CD4-positive, alpha-beta T cell (primary cell): ENCODE measurements around the gene PRF1. TPM values are rescaled to one million over a fixed set of nuclear protein-coding genes. Genes with fewer than 3 reads are reported as not detected.

Source experiments
- ATAC-seq: fragments of 200-7000 bp; cut with Tn5 transposase; one replicate; pipeline ENCODE4 v1.10.0; 2022; ENCODE audit warnings: mild to moderate bottlenecking; ENCODE audit not compliant: poor library complexity
- CTCF ChIA-PET: fragments of 350-600 bp; sonication (Branson Sonifier 250); formaldehyde crosslinking; loops from one replicate; lab custom pipeline; 2021; ENCODE audit warnings: antibody characterized with exemption, inconsistent platforms; lab: Charles Lee
- POLR2A ChIA-PET: fragments of 350-600 bp; sonication (Branson Sonifier 250); formaldehyde crosslinking; loops from one replicate; lab custom pipeline; 2021; ENCODE audit warnings: antibody characterized with exemption, inconsistent platforms; lab: Charles Lee
- DNase-seq, 14 experiments: peaks; one replicate each; pipeline ENCODE4 v3.0.0-alpha.2; 2013 to 2020; ENCODE audit warnings: mixed read lengths in 2 of 14
- H3K27ac ChIP-seq, 2 donors: one replicate each; pipeline versions ENCODE4 v1.5.1 to v1.7.0; 2013; ENCODE audit warnings: low read length in 2 of 2, low read depth in 1 of 2, mild to moderate bottlenecking in 1 of 2
- H3K27me3 ChIP-seq, 2 experiments: 1 replicate in 1 of 2; 2 replicates in 1 of 2; pipeline versions ENCODE4 v1.6.1 to v1.7.0; 2013; ENCODE audit warnings: low read length in 2 of 2, control low read depth in 1 of 2, mild to moderate bottlenecking in 1 of 2, moderate library complexity in 1 of 2; ENCODE audit not compliant: insufficient read depth in 2 of 2, control insufficient read depth in 1 of 2
- H3K36me3 ChIP-seq: one replicate; pipeline ENCODE4 v1.6.1; 2013; ENCODE audit warnings: low read length, control low read depth; ENCODE audit not compliant: insufficient read depth
- H3K4me1 ChIP-seq: one replicate; pipeline ENCODE4 v1.6.1; 2013; ENCODE audit warnings: low read length, control low read depth; ENCODE audit not compliant: insufficient read depth
- H3K4me3 ChIP-seq: one replicate; pipeline ENCODE4 v1.5.1; 2013; ENCODE audit warnings: mild to moderate bottlenecking, low read length, moderate library complexity
- H3K9me3 ChIP-seq, 2 experiments: 1 replicate in 1 of 2; 2 replicates in 1 of 2; pipeline versions ENCODE4 v1.6.1 to v1.7.0; 2013; ENCODE audit warnings: low read length in 2 of 2, mild to moderate bottlenecking in 2 of 2, control low read depth in 1 of 2, moderate library complexity in 1 of 2; ENCODE audit not compliant: control insufficient read depth in 1 of 2, insufficient read depth in 1 of 2
- H3K27ac Mint-ChIP-seq: one replicate; pipeline ENCODE4 v1.8.0; 2020; ENCODE audit warnings: mixed read lengths
- H3K27me3 Mint-ChIP-seq: one replicate; pipeline ENCODE4 v1.8.0; 2021; ENCODE audit warnings: mixed read lengths
- H3K36me3 Mint-ChIP-seq: one replicate; pipeline ENCODE4 v1.8.0; 2021; ENCODE audit warnings: low read depth, mixed read lengths
- H3K4me1 Mint-ChIP-seq: one replicate; pipeline ENCODE4 v1.8.0; 2021; ENCODE audit warnings: low read depth, mixed read lengths
- H3K4me3 Mint-ChIP-seq: one replicate; pipeline ENCODE4 v1.8.0; 2020; ENCODE audit warnings: mild to moderate bottlenecking, mixed read lengths
- H3K9me3 Mint-ChIP-seq: one replicate; pipeline ENCODE4 v1.8.0; 2020; ENCODE audit warnings: mixed read lengths
- intact Hi-C, 2 experiments: fragments of 100-400 bp; cut with DNase I in 1 of 2; cut with micrococcal nuclease in 1 of 2; formaldehyde crosslinking; loops; one replicate each; pipeline versions ENCODE4 v1.15.1 to v1.9.0; 2023 to 2025; cut with DNase I, micrococcal nuclease
- total RNA-seq, 174 experiments: library from RNA in 2 of 174; stranded (reverse) in 2 of 174; gene quantifications; one replicate each; pipeline ENCODE4 v1.2.3 and lab custom pipeline; 2021 to 2026
- TF ChIP-seq, protein P1 (sequence below): fragments of 200-600 bp; IDR thresholded peaks from one replicate; pipeline ENCODE4 v1.8.0; 2022; ENCODE audit warnings: antibody characterized with exemption, mild to moderate bottlenecking

Gene PRF1
- total RNA-seq, 2 experiments from 2014 or later = 7.4 to 9.4 TPM

DNA sequence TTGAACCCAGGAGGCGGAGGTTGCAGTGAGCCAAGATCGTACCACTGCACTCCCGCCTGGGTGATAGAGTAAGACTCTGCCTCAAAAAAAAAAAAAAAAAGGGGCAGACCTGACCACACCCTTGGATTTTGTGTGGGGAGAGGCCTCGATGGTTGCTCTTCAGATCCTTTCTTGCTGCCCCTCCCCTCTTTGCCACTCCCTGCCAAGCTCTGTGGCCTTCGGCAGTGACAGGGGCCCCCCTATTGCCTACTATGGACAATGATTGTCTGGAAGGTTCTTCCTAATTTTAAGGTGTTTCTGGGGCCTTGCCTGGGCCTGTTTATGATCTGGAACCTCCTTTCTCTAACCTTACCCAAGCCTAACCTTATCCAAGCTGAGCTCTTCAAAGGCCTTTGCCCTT lies 795 bp downstream of the PRF1 start:
- TF ChIP-seq, protein P1, sequence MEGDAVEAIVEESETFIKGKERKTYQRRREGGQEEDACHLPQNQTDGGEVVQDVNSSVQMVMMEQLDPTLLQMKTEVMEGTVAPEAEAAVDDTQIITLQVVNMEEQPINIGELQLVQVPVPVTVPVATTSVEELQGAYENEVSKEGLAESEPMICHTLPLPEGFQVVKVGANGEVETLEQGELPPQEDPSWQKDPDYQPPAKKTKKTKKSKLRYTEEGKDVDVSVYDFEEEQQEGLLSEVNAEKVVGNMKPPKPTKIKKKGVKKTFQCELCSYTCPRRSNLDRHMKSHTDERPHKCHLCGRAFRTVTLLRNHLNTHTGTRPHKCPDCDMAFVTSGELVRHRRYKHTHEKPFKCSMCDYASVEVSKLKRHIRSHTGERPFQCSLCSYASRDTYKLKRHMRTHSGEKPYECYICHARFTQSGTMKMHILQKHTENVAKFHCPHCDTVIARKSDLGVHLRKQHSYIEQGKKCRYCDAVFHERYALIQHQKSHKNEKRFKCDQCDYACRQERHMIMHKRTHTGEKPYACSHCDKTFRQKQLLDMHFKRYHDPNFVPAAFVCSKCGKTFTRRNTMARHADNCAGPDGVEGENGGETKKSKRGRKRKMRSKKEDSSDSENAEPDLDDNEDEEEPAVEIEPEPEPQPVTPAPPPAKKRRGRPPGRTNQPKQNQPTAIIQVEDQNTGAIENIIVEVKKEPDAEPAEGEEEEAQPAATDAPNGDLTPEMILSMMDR = no peak
- Histone ChIP-seq H3K27me3 (no peaks in the 10 kb centered on the region), H3K4me3 (peak overlapping the region; percentile 76), H3K27ac (peak overlapping the region; percentile 4 to 73), H3K4me1 (peaks cover 68% of the 10 kb centered on the region), H3K36me3 (peaks cover 39% of the 10 kb centered on the region), H3K9me3 (no peaks in the 10 kb centered on the region)
- peak overlapping the region; percentile 90 for H3K27ac Mint-ChIP-seq
- H3K9me3 Mint-ChIP-seq = no peaks in the 10 kb centered on the region
- CTCF ChIA-PET = interaction anchor here (1.8 kb wide), 1 partner anchor 43 kb away, joined by 5 read pairs; no protein-coding TSS in a partner anchor
- H3K4me3 Mint-ChIP-seq = peak overlapping the region; percentile 99
- POLR2A ChIA-PET = interaction anchor here (0.8 to 1.7 kb wide), 4 partner anchors 8 to 331 kb away, joined by 3 to 7 read pairs (median 5); no protein-coding TSS in a partner anchor
- ATAC-seq = no peak
- H3K4me1 Mint-ChIP-seq = peaks cover 34% of the 10 kb centered on the region
- DNase-seq = peak in 1 of 14 experiments; percentile 55
- intact Hi-C loops = no loop called here
- H3K27me3 Mint-ChIP-seq = no peaks in the 10 kb centered on the region
- peaks cover 39% of the 10 kb centered on the region for H3K36me3 Mint-ChIP-seq

DNA sequence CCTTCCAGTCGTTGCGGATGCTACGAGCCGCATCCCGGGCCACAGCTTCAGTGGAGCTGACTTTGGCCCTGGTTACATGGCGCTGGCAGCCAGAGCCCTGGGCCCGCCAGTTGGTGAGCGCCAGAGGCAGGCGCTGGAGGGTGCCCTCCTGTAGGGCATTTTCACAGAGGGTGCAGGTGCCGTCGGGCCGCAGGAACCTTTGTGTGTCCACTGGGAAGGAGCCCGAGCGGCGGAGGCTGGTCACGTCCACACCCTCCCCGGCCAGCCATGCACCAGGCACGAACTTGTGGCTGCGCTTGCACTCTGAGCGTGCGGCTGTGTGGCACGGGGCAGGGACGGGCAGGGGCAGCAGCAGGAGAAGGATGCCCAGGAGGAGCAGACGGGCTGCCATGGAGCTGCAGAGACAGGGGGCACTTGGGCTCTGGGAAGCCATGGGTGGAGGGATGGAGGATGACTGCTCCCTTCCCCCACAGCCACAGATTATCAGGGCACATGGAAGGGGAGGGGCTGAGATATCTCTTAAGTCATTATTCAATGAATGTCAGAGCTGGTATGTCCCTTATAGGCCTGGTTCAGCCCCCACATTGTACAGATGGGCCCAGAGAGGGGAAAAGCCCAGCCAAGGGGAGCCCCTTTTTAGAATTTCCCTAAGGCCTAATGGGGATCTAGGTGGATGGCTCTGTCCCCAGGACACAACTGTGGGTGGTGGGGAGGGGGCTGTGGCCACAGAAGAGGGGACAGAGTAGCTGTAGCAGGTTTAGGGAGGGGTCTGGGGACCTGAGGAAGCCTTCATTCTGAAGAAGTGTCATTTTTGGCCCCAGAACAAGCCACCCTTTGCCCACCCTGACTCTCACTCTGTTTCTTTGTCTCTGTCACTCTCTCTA lies 1.8 kb downstream of the PRF1 start:
- intact Hi-C loops = no loop called here
- H3K27ac ChIP-seq = no peak overlapping the region

GRCh38 chr10:70599791-70600190 lies 2.8 kb downstream of the PRF1 start:
- ChIA-PET POLR2A (no interaction called here), CTCF (no interaction called here)
- Histone ChIP-seq H3K4me1 (peaks cover 77% of the 10 kb centered on the region), H3K27ac (no peak overlapping the region), H3K4me3 (peak overlapping the region; percentile 13), H3K9me3 (no peaks in the 10 kb centered on the region), H3K36me3 (peaks cover 45% of the 10 kb centered on the region), H3K27me3 (no peaks in the 10 kb centered on the region)
- Mint-ChIP-seq H3K27ac (no peak overlapping the region), H3K9me3 (no peaks in the 10 kb centered on the region), H3K36me3 (peaks cover 52% of the 10 kb centered on the region), H3K4me1 (peaks cover 31% of the 10 kb centered on the region), H3K27me3 (no peaks in the 10 kb centered on the region), H3K4me3 (no peak overlapping the region)
- ATAC-seq (no peak), DNase-seq (no peak)
- intact Hi-C loops = no loop called here
- TF ChIP-seq, protein P1 = no peak

More for the DNA sequence above, 1.8 kb downstream of the PRF1 start:
- Mint-ChIP-seq H3K27me3 (no peaks in the 10 kb centered on the region), H3K4me1 (peaks cover 31% of the 10 kb centered on the region), H3K27ac (peak overlapping the region; percentile 90), H3K36me3 (peaks cover 46% of the 10 kb centered on the region), H3K9me3 (no peaks in the 10 kb centered on the region), H3K4me3 (peak overlapping the region; percentile 70)
- Histone ChIP-seq H3K27me3 (no peaks in the 10 kb centered on the region), H3K9me3 (no peaks in the 10 kb centered on the region), H3K4me1 (peaks cover 75% of the 10 kb centered on the region), H3K4me3 (peak overlapping the region; percentile 76), H3K36me3 (peaks cover 45% of the 10 kb centered on the region)
- TF ChIP-seq, protein P1 = no peak
- ChIA-PET CTCF (interaction anchor here (1.8 kb wide), 1 partner anchor 42 kb away, joined by 5 read pairs; no protein-coding TSS in a partner anchor), POLR2A (no interaction called here)
- DNase-seq (no peak), ATAC-seq (no peak)
